GM18907 (cell line): ENCODE data around the gene DIPK2A.
A peak's percentile ranks its signal among the peaks of the same experiment; 100 is the strongest.

Experiments used
- ATAC-seq: cut with Tn5 transposase; IDR thresholded peaks from one replicate; pipeline ENCODE4 v1.9.1; 2021; ENCODE audit warnings: mild to moderate bottlenecking, moderate library complexity; ENCODE audit not compliant: unreplicated experiment

DIPK2A gene

DNA sequence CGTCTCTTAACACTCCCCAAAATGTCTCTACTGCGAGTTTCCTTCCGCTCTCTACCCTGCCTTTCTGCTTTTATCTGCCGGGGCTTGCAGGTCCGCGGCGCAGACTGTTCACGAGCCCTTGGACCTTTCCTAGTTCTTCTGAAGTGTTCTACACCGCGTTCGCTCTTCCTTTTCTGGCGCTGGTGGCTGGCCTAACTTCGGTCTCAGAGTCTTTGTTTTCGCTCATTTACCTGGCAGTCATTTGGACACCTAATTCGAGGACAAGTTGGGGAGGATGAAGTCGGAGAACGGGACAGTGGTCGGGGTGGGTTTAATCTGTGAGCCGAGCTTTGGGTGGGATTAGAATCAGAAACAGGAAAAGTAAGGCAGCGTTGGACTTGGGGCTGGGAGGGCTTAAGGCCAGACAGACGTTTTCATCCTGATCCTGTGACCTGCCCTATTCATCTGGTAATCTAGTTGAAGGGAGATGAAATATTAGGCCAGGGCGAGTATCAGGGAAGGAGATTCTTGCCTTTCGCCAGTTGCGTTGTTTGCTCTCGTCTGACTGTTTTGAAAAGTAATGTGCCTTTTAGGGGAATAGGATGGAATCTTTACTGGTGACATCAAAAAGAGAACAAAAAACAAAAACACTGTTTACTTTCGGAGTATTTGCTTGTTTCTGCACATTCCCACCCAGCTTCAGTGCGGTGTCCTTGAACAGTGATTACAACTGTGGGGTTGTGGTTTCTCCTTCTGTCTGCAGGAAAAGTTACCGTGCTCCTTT is 1.8 kb downstream of the DIPK2A start:
- no peak for ATAC-seq

DNA sequence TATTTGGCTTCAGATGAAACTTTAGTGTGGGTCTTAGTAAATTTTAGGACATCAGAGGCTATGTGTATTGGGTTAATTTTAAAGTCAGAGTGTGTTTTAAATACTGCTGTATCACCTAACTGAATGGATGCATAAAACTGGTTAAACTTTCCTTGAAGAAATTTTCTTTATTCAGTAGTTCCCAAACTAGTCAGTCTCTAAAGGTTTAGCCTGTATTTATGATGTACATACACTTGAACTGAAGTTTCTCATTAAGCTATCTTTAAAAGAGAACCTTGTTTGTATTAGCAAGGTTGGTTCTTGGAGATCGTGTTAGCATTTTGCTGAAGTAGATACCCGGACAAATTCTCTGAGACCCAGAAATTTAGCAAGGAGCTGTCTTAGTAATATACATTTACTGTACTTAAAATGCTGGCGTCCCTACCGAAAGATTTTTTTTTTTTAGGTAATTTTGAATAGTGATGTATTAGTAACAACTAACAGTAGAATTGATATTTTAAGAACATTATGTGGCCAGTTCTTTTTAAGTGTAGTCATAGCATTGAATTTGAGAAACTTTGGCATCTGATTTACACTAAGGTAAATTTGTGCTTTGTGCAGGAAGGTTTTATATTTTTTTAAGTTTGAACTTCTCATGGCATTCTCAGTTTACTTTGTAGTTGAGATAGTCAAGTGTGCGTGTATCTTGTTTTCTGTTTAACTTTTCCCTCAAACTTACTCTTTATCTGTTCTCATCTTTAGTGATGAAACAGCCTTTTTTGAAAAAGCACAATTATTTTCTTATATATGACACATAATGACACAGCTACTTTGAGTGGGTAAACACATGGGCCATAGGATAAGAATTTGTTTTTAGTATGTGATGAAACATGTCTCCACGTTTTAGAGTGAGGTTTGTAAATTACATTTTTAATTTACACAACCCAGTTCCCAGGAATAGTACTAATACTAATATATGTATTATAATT is 2.9 kb downstream of the DIPK2A start:
- ATAC-seq: no peak

DNA sequence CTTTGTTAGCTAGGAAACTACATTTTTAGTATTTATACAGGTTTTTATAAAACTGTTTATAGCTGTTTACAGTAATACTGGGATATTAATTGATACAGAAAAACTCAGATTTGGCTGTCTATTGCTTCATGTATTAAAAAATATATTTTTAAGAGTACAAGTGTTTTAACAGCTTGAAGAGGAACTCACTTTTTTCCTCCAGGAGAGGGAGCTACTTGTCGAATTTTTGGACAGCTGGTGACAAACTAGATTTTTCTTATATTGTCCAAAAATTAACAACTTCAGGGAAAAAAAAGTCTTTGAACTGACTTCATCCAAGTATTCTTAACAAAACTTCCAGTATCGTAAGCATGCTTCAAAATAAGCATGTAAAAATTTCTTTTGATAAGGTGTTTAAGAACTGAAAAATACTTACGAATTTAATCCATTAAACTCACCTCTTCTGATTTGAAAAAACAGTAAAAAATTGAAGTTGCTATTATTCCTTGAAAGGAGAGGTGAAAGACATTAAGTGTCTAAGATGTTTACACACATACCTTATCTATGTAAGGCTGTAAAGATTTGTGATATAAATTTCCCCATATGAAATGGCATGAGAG is 4.0 kb downstream of the DIPK2A start:
- no peak for ATAC-seq

DNA sequence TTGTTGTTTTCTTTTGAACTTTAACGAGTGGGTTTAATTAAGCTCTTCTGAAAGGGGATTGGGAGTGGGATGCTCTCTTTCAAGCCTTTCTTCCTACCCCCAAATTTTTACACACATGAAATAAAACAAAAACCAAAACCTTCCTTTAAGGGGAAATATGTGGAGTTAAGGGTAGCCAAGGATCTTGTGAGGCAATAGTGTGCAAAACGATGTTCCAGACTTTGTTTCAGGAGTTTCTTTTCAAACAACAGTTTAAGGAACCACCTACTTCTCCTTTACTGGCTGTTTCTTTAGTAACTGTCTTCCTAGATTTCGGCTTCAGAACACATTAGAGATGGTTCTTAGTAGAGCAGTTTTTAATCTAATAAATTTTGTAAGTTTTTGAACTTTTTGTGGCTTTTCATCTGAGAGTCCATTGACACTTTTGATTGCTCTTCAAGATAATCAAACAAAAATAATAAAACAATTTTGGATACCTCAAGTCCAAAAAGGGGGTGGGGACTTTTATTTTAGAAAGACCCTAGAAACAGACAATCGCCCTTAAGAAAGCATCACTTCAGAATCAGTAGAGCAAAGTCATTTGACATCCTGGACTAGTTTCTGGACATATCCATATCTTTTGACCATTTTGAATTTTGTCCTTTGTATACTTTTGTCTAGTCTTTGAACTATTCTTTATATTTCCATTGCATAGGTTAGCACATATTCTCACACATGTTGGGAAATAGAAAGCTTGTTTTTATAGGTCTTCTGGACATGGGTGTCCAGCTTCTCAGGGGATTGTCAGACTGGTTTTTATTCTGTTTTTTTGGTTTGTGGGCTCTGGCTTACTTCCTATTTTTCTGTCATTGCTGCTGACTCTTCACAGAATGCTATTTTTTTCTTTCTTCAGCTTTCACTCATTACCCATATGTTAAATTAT is 6.0 kb downstream of the DIPK2A start:
- ATAC-seq: peak; percentile 56

DNA sequence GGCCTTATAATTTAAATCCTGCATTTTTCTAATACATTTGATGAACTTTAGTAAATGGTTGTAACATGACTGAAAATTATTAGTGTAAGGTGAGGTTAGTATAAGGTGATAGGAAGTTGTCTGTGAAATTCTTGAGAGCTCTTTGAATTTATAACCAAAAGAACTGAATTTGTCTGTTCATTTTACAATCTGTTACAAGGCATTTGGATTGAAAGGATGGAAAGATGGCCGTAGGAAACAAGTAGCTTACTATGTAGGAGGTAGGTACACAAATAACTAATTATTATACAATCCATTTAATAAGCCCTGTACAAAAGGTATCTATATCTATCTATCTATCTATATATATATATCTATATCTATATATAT is 6.6 kb downstream of the DIPK2A start:
- ATAC-seq: no peak

DNA sequence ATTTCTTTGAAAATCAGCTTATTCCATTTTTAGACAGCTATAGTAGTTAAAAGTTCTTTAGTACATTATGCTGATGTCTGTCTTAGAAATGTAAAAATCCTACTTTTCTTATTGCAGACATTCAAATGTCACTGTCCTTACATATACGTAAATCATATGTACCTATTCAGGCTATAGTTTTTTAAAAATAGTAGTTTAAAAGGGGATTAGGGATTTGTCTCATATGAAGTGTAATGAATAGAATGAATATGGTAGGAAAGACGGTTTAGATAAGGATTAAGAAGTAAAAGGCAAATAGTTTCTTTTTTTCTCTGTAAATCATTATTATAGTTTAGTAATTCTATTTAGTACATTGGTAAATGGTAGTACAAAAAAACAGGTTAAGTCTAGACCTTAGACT is 7.4 kb downstream of the DIPK2A start:
- ATAC-seq: no peak

DNA sequence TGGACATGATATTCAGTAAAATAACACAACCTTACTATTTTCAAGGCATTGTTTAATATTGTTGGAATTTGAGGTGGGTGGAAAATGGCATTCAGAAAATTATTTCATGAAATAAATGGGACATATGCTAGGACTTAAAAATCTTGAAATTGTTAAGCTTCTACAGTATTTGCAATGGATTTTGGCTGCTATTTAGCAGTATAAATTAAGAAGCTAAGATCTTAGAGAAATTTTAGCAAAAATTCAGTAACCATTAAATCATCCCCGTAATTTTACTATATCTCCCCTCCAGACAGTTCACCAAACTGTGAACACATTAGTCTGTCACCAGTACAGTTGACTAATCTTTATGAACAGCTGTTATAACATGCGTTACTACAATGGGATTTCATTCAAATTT is 8.2 kb downstream of the DIPK2A start:
- ATAC-seq: no peak

DNA sequence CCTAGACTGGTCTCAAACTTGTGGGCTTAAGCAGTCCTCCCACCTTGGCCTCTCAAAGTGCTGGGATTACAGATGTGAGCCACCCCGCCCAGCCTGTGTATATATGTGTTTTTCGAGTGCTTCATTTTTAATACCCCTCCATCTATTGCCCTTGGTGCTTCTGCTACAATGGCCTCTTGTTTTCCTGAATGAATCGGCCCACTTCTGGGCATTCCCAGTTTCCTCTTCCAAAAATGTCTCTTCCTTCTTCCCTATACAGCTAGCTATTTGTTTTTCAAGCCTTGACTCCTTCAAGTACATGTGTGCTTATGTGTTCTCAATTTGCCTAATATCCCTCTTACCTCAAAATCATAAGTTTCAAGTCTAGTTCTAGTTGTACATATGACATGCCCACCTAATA is 16.7 kb downstream of the DIPK2A start:
- no peak for ATAC-seq

DNA sequence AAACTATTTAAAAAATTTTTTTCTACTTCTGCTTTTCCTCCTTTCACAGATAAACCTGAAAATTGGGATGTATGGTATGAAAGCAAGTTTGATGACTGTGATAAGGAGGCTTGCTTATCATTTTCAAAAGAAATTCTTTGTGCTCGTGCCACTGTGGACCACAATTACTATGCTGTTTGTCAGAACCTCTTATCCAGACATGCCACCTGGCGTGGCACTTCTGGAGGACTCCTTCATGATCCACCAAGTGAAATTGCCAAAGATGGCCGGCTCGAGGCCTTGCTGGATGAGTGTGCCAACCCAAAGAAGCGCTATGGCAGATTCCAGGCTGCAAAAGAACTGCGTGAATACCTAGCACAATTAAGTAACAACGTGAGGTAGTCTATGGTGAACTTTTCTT is 17.8 kb downstream of the DIPK2A start:
- no peak for ATAC-seq

DNA sequence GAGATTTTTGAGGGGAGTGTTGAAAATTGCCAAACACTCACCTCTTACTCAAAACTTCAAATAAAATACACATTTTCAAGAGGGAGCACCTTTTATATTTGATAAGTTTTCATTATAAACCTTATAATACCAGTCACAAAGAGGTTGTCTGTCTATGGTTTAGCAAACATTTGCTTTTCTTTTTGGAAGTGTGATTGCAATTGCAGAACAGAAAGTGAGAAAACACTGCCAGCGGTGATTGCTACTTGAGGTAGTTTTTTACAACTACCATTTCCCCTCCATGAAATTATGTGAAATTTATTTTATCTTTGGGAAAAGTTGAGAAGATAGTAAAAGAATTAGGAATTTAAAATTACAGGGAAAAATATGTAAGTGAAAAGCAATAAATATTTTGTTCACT is 20.1 kb downstream of the DIPK2A start:
- no peak for ATAC-seq

DNA sequence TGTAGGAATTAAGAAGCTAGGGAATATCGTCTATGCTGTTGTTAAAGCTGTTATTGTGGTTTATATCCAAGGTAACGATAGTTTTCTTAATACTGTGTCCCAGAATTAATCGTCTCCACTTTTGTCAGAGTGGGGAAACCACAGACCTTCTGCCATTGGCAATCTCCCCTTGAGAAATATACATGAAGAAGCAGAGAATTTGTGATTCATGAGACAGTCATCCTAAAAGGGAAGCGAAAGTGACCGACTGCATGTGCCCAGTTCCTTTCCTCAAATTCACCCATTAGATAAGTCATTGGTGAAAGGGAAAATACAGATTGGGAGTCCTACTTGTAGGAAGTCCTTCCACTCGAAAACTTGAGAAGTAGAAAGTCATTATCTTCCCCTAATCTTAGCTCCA is 26.6 kb downstream of the DIPK2A start:
- ATAC-seq: no peak

DNA sequence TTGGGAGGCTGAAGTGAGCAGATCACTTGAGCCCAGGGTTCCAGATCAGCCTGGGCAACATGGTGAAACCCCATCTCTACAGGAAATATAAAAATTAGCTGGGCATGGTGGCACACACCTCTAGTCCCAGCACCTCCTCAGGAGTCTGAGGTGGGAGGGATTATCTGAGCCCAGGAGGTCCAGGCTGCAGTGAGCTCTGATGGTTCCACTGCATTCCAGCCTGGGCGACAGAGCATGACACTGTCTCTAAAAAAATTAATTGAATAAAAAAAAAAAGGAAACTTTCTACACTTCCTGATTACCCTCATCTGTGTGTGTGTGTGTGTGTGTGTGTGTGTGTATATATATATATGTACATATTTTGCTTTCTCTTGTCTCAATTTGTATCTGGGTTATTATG is 31.4 kb downstream of the DIPK2A start:
- no peak for ATAC-seq

DNA sequence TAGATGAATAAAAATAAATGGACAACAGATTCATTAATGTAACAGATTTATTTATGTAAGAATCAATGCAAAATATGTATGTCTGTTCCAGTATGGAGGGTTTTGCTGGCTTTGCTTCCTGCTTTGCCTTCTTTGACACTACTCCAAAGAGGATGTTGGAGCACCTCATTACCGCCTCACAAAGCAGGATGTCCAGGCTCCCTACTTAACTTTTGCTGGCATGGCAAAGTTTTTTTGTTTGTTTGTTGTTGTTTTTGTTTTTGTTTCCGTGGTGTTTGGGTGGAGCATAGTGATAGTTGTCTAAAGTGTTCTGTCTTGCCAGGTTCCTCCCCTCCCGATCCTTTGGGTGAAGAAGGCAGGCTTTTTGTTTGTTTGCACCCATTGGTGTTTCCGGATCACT is 38.7 kb downstream of the DIPK2A start:
- ATAC-seq: no peak

DNA sequence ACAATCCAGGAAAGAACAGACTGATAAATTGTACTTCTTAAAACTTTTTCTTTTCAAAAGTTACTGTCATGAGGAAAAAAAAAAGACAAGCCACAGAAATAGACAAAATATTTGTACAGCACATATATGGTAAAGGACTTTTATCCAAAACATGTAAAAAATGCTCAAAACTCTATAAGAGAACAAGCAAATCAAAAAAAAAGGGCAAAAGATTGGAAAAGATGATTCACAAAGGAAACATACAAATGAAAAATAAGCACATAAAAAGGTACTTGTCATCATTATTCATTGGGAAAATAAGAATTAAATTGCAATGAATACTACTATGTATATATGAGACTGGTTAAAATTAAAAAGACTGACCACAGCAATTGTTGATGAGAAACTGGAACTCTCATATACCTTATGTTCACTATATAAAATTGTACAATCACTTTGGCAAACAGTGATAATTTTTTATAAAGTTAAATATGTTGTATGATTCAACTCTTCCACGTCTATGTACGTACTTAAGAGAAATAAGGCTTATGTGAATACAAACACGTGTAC is 39.7 kb downstream of the DIPK2A start:
- no peak for ATAC-seq

DNA sequence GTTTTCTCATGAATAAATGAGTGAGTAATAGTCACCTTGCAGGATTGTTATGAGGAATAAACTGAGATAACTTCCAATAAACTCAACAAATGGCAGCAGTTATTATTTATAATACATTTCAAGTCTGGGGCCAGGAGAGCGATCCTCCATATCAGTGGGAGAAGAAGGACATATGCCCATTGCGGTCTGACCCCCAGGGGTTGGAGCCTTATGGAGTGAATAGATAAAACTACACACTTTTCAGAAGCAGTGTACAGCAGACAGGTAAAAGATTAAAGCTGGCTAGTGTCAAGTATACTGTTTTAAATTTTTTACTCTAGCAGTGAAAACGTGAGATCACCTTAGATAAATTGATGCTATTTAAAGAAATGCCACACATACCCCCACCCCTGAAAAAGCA is 43.5 kb downstream of the DIPK2A start:
- no peak for ATAC-seq

DNA sequence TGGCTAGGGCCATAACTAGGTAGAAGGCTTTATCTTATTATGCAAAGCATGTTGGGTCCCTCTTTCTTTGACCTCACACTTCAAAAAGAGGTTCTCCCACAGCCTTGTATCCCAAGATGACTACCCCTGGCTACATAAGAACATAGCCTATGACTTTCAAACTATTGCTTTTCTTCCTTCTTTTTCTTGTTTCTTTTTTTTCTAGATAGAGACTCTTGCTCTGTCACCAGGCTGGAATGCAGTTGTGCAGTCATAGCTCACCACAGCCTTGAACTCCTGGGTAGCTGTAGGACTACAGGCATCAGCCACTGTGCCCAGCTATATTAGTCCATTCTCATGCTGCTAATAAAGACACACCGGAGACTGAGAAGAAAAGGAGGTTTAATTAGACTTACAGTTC is 47.2 kb downstream of the DIPK2A start:
- ATAC-seq: no peak
